H1 (cell line): ENCODE measurements around the gene ZNF639. TPM values are rescaled to one million over a fixed set of nuclear protein-coding genes. Genes with fewer than 3 reads are reported as not detected.

Experiments used
- CTCF ChIA-PET: fragments of 300-600 bp; sonication (Branson Sonifier 250); formaldehyde crosslinking; loops from one replicate; lab custom pipeline; 2021; ENCODE audit not compliant: partially characterized antibody; lab: Charles Lee
- POLR2A ChIA-PET: fragments of 300-600 bp; sonication (Branson Sonifier 250); formaldehyde crosslinking; loops from one replicate; lab custom pipeline; 2021; ENCODE audit warnings: inconsistent platforms; ENCODE audit not compliant: partially characterized antibody; lab: Charles Lee
- DNase-seq, 2 experiments: peaks; one replicate each; pipeline versions ENCODE4 v3.0.0 to v3.0.0-alpha.2; 2010 to 2022; ENCODE audit warnings: low spot score in 2 of 2, low read depth in 1 of 2, mixed read lengths in 1 of 2
- FAIRE-seq: peaks from 2 replicates; lab custom pipeline; 2011; peaks lifted over from hg19 to GRCh38; lab: Jason Lieb, UNC
- H2AFZ ChIP-seq: 2 replicates; pipeline ENCODE4 v1.8.1; 2012; ENCODE audit warnings: low read length, inconsistent platforms
- H2AK5ac ChIP-seq: 2 replicates; pipeline ENCODE4 v1.6.1; 2013; ENCODE audit warnings: low read depth, low read length
- H2BK120ac ChIP-seq: replicated peaks from 2 replicates; pipeline ENCODE3; 2013; ENCODE audit warnings: low read depth, low read length, inconsistent platforms
- H2BK12ac ChIP-seq: 2 replicates; pipeline ENCODE4 v1.6.1; 2013; ENCODE audit warnings: low read depth, low read length
- H2BK15ac ChIP-seq: 2 replicates; pipeline ENCODE4 v1.6.1; 2013; ENCODE audit warnings: low read length
- H2BK20ac ChIP-seq: 2 replicates; pipeline ENCODE4 v1.6.1; 2013; ENCODE audit warnings: low read length
- H2BK5ac ChIP-seq: 2 replicates; pipeline ENCODE4 v1.6.1; 2013; ENCODE audit warnings: low read depth, low read length
- H3K14ac ChIP-seq: 2 replicates; pipeline ENCODE4 v1.6.1; 2013; ENCODE audit warnings: inconsistent platforms; ENCODE audit not compliant: insufficient read length
- H3K18ac ChIP-seq: 2 replicates; pipeline ENCODE4 v1.6.1; 2013; ENCODE audit warnings: low read length; ENCODE audit errors: extremely low read depth
- H3K23ac ChIP-seq: 2 replicates; pipeline ENCODE4 v1.6.1; 2013; ENCODE audit warnings: inconsistent platforms; ENCODE audit not compliant: insufficient read length
- H3K23me2 ChIP-seq: 2 replicates; pipeline ENCODE4 v1.6.1; 2013; ENCODE audit warnings: low read depth, low read length
- H3K27ac ChIP-seq: 2 replicates; pipeline ENCODE4 v1.6.1; 2011; ENCODE audit warnings: low read depth, low read length, inconsistent platforms
- H3K27me3 ChIP-seq, 4 experiments: replicated peaks in 1 of 4; 1 replicate in 1 of 4; 2 replicates in 3 of 4; pipeline versions ENCODE4 v1.6.1 to v1.8.1; 2011 to 2013; ENCODE audit warnings: low read length in 3 of 4, mild to moderate bottlenecking in 3 of 4, inconsistent platforms in 2 of 4, mixed read lengths in 2 of 4, moderate library complexity in 1 of 4; ENCODE audit not compliant: control insufficient read depth in 3 of 4, insufficient read depth in 3 of 4; ENCODE audit errors: extremely low read depth in 1 of 4
- H3K36me3 ChIP-seq, 4 experiments: 2 replicates each; pipeline versions ENCODE4 v1.6.1 to v1.8.1; 2011 to 2013; ENCODE audit warnings: mild to moderate bottlenecking in 4 of 4, low read length in 3 of 4, moderate library complexity in 2 of 4, control low read depth in 1 of 4, inconsistent platforms in 1 of 4; ENCODE audit not compliant: insufficient read depth in 4 of 4, control insufficient read depth in 2 of 4
- H3K4ac ChIP-seq: replicated peaks from 2 replicates; pipeline ENCODE3; 2013; ENCODE audit warnings: low read length, low read depth, mixed read lengths, inconsistent platforms; ENCODE audit not compliant: insufficient read length
- H3K4me1 ChIP-seq, 4 experiments: replicated peaks in 1 of 4; 1 replicate in 1 of 4; 2 replicates in 3 of 4; pipeline versions ENCODE4 v1.6.1 to v1.8.1; 2011 to 2013; ENCODE audit warnings: low read length in 3 of 4, inconsistent platforms in 2 of 4, mixed read lengths in 1 of 4; ENCODE audit not compliant: insufficient read depth in 4 of 4, control insufficient read depth in 3 of 4
- H3K4me2 ChIP-seq, 2 experiments: 2 replicates each; pipeline versions ENCODE4 v1.6.1 to v1.8.1; 2011 to 2013; ENCODE audit warnings: low read depth in 2 of 2, low read length in 2 of 2, control low read depth in 1 of 2, inconsistent platforms in 1 of 2, mild to moderate bottlenecking in 1 of 2; ENCODE audit not compliant: insufficient read depth in 1 of 2
- H3K4me3 ChIP-seq, 4 experiments: fragments of 200-600, 300-600 bp in 1 of 4; sonication (generic), shearing (Covaris generic), sonication (Bioruptor Twin) in 1 of 4; 2 replicates each; pipeline versions ENCODE4 v1.5.1 to v1.8.1; 2011 to 2016; ENCODE audit warnings: low read length in 4 of 4, low read depth in 3 of 4, control low read depth in 2 of 4, inconsistent platforms in 2 of 4, mild to moderate bottlenecking in 2 of 4, mixed read lengths in 1 of 4, moderate library complexity in 1 of 4; ENCODE audit not compliant: insufficient read depth in 2 of 4; ENCODE audit errors: extremely low read depth in 1 of 4
- H3K56ac ChIP-seq: replicated peaks from 2 replicates; pipeline ENCODE3; 2013; ENCODE audit warnings: low read depth, mild to moderate bottlenecking, mixed read lengths, low read length, inconsistent platforms; ENCODE audit not compliant: insufficient read length
- H3K79me1 ChIP-seq: 2 replicates; pipeline ENCODE4 v1.6.1; 2013; ENCODE audit warnings: low read depth, low read length, control low read depth
- H3K79me2 ChIP-seq, 2 experiments: 2 replicates each; pipeline versions ENCODE4 v1.6.1 to v1.8.1; 2012 to 2013; ENCODE audit warnings: low read length in 2 of 2, mild to moderate bottlenecking in 2 of 2, inconsistent platforms in 1 of 2; ENCODE audit not compliant: insufficient read depth in 2 of 2, control insufficient read depth in 1 of 2
- H3K9ac ChIP-seq, 4 experiments: replicated peaks in 1 of 4; 1 replicate in 1 of 4; 2 replicates in 3 of 4; pipeline versions ENCODE4 v1.6.1 to v1.8.1; 2011 to 2013; ENCODE audit warnings: low read depth in 3 of 4, low read length in 3 of 4, control low read depth in 2 of 4, mild to moderate bottlenecking in 2 of 4, moderate library complexity in 2 of 4, inconsistent platforms in 1 of 4; ENCODE audit errors: extremely low read depth in 1 of 4
- H3K9me3 ChIP-seq, 2 experiments: 2 replicates each; pipeline versions ENCODE4 v1.6.1 to v1.8.1; 2012 to 2013; ENCODE audit warnings: mild to moderate bottlenecking in 2 of 2, moderate library complexity in 2 of 2, control low read depth in 1 of 2, inconsistent platforms in 1 of 2, low read depth in 1 of 2, low read length in 1 of 2, mixed read lengths in 1 of 2; ENCODE audit not compliant: insufficient read depth in 2 of 2
- H4K20me1 ChIP-seq, 2 experiments: replicated peaks in 1 of 2; 2 replicates each; pipeline versions ENCODE3 to v1.8.1; 2011 to 2013; ENCODE audit warnings: inconsistent platforms in 2 of 2, low read length in 2 of 2, mild to moderate bottlenecking in 1 of 2; ENCODE audit not compliant: insufficient read depth in 2 of 2, control insufficient read depth in 1 of 2
- H4K5ac ChIP-seq: 2 replicates; pipeline ENCODE4 v1.6.1; 2013; ENCODE audit warnings: low read length, low read depth, mixed read lengths, inconsistent platforms; ENCODE audit not compliant: insufficient read length
- H4K8ac ChIP-seq: 2 replicates; pipeline ENCODE4 v1.8.0; 2013; ENCODE audit warnings: mild to moderate bottlenecking, moderate library complexity, low read length, inconsistent platforms; ENCODE audit not compliant: insufficient read depth; ENCODE audit errors: extremely low read depth
- H4K91ac ChIP-seq: replicated peaks from 2 replicates; pipeline ENCODE3; 2013; ENCODE audit warnings: low read length, mixed read lengths, inconsistent platforms; ENCODE audit not compliant: insufficient read length
- CTCF ChIP-seq, 3 experiments: IDR thresholded peaks; 1 replicate in 2 of 3; 2 replicates in 1 of 3; pipeline versions ENCODE4 v1.5.1 to v1.6.1; 2011; ENCODE audit warnings: low read length in 3 of 3, mild to moderate bottlenecking in 3 of 3, inconsistent platforms in 2 of 3, low read depth in 1 of 3, moderate library complexity in 1 of 3; ENCODE audit not compliant: insufficient read depth in 1 of 3; ENCODE audit errors: control extremely low read depth in 1 of 3
- RAD21 ChIP-seq, 2 experiments: IDR thresholded peaks in 1 of 2; conservative IDR thresholded peaks in 1 of 2; 2 replicates each; pipeline ENCODE4 v1.6.1; 2011; ENCODE audit warnings: low read depth in 2 of 2, low read length in 2 of 2, improper control_type of control experiment in 1 of 2, inconsistent platforms in 1 of 2, mild to moderate bottlenecking in 1 of 2, moderate library complexity in 1 of 2
- SRF ChIP-seq: IDR thresholded peaks from 2 replicates; pipeline ENCODE4 v1.6.1; 2011; ENCODE audit warnings: mild to moderate bottlenecking, low read depth, low read length, moderate library complexity
- WGBS, 2 experiments: shearing (Covaris generic) in 1 of 2; methylation state at CpG; one replicate each; pipeline versions ENCODE4 v1.1.6 to v1.1.7; 2013 to 2015; ENCODE audit warnings: low lambda C conversion rate in 2 of 2, mixed read lengths in 2 of 2, inconsistent platforms in 1 of 2, low coverage in 1 of 2, missing lambda C conversion rate in 1 of 2; ENCODE audit not compliant: insufficient replicate concordance in 2 of 2, insufficient coverage in 1 of 2, insufficient read length in 1 of 2; ENCODE audit errors: extremely low coverage in 1 of 2, missing lambda C conversion rate in 1 of 2; 5-methylcytosine and 5-hydroxymethylcytosine counted together
- polyA plus RNA-seq, 7 experiments: library from polyadenylated mRNA; depleted of rRNA in 3 of 7; stranded (reverse) in 5 of 7; unstranded in 2 of 7; fragments of >200 nt in 5 of 7; fragments of 200-250 nt in 2 of 7; gene quantifications; 1 replicate in 5 of 7; 2 replicates in 1 of 7; 4 replicates in 1 of 7; pipeline versions ENCODE4 v1.2.1 to v1.2.3, GENCODE V29; 2011 to 2013; ENCODE audit warnings: missing spikeins in 2 of 7, mixed read lengths in 2 of 7
- total RNA-seq: library from RNA; stranded (reverse); fragmentation: NEBNext Ultra II Directional; extraction: Animal tissue kit (Norgen Biotek cat#: 25700); gene quantifications from 2 replicates; pipeline ENCODE4 v1.2.1, GENCODE V29; 2021

The ZNF639 gene
- total and polyA plus RNA-seq, 2 of the 8 experiments (the other 6 are each of a cell fraction or from before 2014, with no cell fraction given) = 9.1 to 41.4 TPM

DNA sequence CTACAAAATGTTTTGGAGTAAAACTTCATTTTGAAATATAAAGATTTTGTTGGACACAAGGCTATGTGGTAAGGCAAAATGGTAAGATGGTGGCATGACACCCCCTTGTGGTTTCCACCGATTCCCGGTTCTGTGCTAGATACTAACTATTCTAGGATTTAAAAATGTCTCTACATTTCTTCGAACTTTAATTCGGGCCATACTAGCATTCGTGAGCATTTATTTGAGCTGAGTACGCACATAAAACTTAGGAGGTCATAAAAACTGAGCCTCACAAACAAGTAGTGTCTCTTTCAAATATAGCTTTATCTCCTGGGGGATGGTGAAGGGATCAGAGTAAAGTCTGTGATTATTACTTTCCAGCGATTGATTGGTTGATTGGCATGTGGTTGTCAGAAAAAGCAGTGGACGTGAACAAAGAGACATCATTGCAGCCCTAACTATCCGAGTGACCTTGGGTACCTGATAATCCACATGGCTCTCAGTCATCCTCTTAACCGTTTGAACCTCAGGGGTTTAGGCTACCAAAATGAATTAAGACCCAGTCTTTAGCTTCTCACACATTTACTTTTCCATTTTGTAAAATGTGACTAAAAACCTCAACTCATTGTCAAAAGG, 1.1 kb upstream of the ZNF639 start:
- H3K4me3 ChIP-seq = peak overlapping the region in 2 of 4 experiments; percentile 67 to 90; a peak in 4 of 8 replicates
- CTCF ChIA-PET = interaction anchor here (0.6 to 9.6 kb wide), 58 partner anchors 9 to 889 kb away, joined by 3 to 81 read pairs (median 5); partner anchors contain the start of genes PIK3CA and ZMAT3

More for the DNA sequence above, 1.1 kb upstream of the ZNF639 start:
- Histone ChIP-seq H2AFZ (peak overlapping the region; percentile 55; the same call in 1 of the 2 replicates), H4K8ac (no peak overlapping the region), H3K36me3 (peaks cover 0 to 7% (median 0%) of the 10 kb centered on the region in 4 experiments; a peak in 2 of 8 replicates), H2BK120ac (no peak overlapping the region), H2BK5ac (no peak overlapping the region), H3K18ac (no peak overlapping the region), H4K91ac (no peak overlapping the region), H3K9me3 (no peaks in the 10 kb centered on the region), H3K27ac (no peak overlapping the region), H3K4me2 (peak overlapping the region; percentile 72 to 98), H3K79me2 (peaks cover 9 to 32% of the 10 kb centered on the region in 2 experiments), H3K9ac (no peak overlapping the region), H3K79me1 (no peaks in the 10 kb centered on the region), H3K23ac (no peak overlapping the region), H3K4ac (no peak overlapping the region), H4K5ac (no peak overlapping the region), H3K4me1 (peaks cover 0 to 6% (median 3%) of the 10 kb centered on the region in 4 experiments; a peak in 4 of 7 replicates), H2BK12ac (no peak overlapping the region), H3K56ac (no peak overlapping the region), H3K27me3 (no peaks in the 10 kb centered on the region), H3K23me2 (peaks cover 4% of the 10 kb centered on the region; the same call in 1 of the 2 replicates), H3K14ac (no peak overlapping the region), H2BK20ac (no peak overlapping the region), H2AK5ac (no peak overlapping the region), H2BK15ac (no peak overlapping the region), H4K20me1 (peaks cover 1 to 2% of the 10 kb centered on the region in 2 experiments)
- 62% methylated on average over 10 of the region's 10 CpGs; no CpG with 5 or more reads in 1 of the 2 experiments for WGBS, 2 experiments
- POLR2A ChIA-PET = no interaction called here
- peak in 1 of 2 experiments; percentile 54 for DNase-seq
- peak in 2 of 3 experiments; percentile 53 to 56; a peak in 3 of 4 replicates for TF ChIP-seq CTCF (IDR thresholded peaks at IDR 0.05; ENCODE audit: control extremely low read depth in 1 of 3, insufficient read depth in 1 of 3, low read depth in 1 of 3, low read length in 3 of 3)
- TF ChIP-seq RAD21 (IDR thresholded peaks at IDR 0.05 in 1 of 2, conservative IDR thresholded peaks at IDR 0.05 in 1 of 2; ENCODE audit: low read depth in 2 of 2, low read length in 2 of 2) = peak; percentile 73 to 77
- TF ChIP-seq SRF = no peak
- no peak for FAIRE-seq
